Fibroblast of the conjunctiva (primary cell): ENCODE data around the gene ICAM3.
"Not testable (repeated sequence)": the region's sequence is repeated elsewhere in the genome, so short reads cannot be mapped to it uniquely, and the experiment has no call there.

Source experiments
- DNase-seq: peaks from one replicate; pipeline ENCODE4 v3.0.0-alpha.2; 2010; ENCODE audit warnings: low read depth

ICAM3 gene

DNA sequence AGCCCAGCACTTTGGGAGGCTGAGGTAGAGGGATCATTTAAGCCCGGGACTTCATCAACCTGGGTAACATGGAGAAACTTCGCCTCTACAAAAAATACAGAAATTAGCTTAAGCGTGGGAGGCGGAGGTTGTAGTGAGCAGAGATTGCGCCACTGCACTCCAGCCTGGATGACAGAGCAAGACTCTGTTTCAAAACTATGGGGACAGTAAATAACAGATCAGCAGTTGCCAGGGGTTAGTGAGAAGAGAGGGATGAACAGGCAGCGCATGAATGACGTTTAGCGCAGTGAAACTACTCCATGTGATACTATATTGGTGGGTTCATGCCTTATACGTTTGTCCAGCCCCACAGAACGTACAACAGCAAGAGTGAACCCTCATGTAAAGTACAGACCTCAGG lies 7.1 kb upstream of the ICAM3 start:
- no peak for DNase-seq

- DNase-seq, result no peak
Observed at GRCh38 chr19:10344780-10345179, 5.4 kb upstream of the ICAM3 start.

GRCh38 chr19:10343495-10343894 lies 4.1 kb upstream of the ICAM3 start:
- no peak for DNase-seq

GRCh38 chr19:10339977-10340376 lies 553 bp upstream of the ICAM3 start:
- no peak for DNase-seq

- no peak for DNase-seq
Observed at GRCh38 chr19:10338940-10339339, 484 bp downstream of the ICAM3 start.

DNA sequence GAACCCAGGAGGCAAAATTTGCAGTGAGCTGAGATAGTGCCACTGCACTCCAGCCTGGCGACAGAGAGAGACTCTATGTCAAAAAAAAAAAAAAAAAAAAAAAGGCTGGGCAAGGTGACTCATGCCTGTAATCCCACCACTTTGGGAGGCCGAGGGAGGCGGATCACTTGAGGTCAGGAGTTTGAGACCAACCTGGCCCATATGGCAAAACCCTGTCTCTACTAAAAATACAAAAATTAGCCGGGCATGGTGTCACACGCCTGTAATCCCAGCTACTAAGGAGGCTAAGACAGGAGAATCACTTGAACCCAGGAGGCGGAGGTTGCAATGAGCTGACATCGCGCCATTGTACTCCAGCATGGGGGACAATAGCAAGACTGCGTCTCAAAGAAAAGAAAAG lies 2.7 kb downstream of the ICAM3 start:
- DNase-seq, result not testable (repeated sequence)

DNA sequence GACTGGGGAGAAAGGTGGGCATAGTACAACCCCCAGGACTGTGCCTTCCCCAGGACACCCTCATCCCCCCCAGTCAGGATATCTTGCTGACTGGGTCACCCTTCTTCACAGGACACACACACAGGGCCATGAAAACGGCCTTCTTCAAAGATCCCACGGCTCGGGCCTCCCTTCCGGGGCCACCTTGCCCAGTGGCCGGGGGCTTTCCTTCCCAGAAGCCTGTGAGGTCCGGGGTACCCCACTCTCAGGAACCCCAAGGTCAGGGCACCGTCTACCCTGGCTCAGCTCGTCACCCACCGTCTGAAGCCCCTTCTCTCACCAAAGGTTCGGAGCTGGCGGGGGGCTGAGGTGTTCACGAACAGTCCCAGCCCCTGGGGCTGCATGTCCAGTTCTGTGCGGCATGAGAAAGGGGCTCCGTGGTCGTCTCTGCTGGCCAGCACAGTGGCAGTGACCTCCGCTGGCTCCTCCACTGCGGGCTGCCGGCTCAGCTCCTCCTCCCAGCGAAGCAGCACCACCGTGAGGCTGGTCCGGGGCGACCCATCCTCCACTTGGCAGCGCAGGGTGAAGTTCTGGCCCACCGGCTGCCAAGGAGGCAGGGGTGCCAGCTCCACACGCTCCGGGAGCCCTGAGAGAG lies 4.0 kb downstream of the ICAM3 start:
- no peak for DNase-seq

DNA sequence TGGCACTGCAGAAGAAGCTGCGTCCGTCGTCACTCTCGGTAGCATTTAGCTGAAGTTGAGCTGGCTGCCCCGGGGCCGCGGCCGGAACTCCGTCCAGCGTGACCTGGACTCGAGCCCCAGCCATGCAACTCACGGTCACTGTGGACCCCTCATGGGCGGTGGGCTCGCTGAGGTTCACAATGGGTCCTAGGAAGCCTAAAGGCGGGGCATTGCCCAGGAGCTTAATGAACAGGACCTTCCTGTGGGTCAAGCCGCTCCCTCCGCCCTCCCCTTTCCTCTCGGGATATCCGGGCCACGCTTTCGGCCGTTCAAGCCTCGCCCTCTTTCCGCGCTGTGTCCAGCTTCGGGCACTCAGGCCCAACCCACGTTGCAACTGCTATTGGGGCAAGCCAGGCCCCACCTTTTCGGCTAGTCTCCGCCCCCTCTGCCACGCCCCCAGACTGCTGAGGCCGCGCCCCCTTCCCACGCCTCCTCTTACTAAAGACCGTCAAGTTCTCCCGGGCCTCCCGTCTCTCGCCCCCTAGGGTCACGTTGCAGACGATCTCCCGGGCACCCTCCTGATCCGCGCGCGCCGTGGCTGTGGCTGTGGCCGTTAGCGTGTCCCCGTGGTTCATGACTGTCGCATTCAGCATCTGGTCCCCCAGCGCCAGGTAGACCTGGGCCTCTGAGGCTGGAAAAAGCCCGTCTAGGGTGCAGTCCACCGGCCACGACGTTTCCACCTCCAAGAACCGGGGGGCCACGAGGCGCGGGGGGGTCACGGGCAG lies 4.7 kb downstream of the ICAM3 start:
- peak; percentile 93 for DNase-seq

- DNase-seq, result no peak
Observed at GRCh38 chr19:10333758-10334587, 5.5 kb downstream of the ICAM3 start.

- peak; percentile 96 for DNase-seq
Observed at GRCh38 chr19:10332965-10333757, 6.3 kb downstream of the ICAM3 start, which contains the start of gene RAVER1. Gene RAVER1, minus strand, starts transcription at chr19:10333529. Its CDS starts 22 bp downstream, at chr19:10333507.

GRCh38 chr19:10332158-10332964 lies 7.1 kb downstream of the ICAM3 start:
- no peak for DNase-seq

- no peak for DNase-seq
Observed at GRCh38 chr19:10329555-10329954, 9.9 kb downstream of the ICAM3 start.

- DNase-seq, result no peak
Observed at GRCh38 chr19:10328558-10329429, 10.6 kb downstream of the ICAM3 start.

DNA sequence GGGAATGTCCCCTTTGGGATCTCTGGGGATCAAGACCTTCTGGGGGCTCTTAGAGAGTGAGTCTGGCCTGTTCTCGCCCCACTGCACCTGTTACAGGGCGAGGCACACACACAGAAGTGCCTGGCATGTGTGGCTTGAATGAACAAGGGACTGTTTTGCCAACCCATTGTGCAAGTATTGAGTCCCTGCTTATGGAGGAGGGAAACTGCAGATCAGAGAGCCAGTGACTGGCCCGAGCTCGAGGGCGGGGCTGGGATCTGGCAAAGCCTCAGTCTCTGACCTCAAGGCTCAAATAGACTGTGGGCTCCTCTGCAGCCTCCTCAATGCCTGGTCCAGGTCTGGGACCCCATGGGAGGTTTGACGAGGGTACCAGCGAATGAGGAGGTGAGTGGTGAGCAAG lies 11.6 kb downstream of the ICAM3 start:
- no peak for DNase-seq

DNA sequence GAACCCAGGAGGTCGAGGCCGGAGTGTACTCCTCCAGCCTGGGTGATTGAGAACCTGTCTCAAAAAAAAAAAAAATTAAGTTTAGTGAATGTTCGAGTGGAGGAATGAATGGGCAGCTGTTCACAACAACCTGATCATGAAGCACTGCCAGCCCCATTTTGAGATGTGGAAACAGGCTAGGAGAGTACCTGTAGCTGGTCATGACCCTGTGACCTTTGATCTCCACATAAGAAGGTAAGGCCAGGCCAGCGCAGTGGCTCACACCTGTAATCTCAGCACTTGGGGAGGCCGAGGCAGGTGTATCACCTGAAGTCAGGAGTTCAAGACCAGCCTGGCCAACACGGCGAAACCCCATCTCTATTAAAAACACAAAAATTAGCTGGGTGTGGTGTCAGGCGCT lies 13.7 kb downstream of the ICAM3 start:
- DNase-seq, result no peak

DNA sequence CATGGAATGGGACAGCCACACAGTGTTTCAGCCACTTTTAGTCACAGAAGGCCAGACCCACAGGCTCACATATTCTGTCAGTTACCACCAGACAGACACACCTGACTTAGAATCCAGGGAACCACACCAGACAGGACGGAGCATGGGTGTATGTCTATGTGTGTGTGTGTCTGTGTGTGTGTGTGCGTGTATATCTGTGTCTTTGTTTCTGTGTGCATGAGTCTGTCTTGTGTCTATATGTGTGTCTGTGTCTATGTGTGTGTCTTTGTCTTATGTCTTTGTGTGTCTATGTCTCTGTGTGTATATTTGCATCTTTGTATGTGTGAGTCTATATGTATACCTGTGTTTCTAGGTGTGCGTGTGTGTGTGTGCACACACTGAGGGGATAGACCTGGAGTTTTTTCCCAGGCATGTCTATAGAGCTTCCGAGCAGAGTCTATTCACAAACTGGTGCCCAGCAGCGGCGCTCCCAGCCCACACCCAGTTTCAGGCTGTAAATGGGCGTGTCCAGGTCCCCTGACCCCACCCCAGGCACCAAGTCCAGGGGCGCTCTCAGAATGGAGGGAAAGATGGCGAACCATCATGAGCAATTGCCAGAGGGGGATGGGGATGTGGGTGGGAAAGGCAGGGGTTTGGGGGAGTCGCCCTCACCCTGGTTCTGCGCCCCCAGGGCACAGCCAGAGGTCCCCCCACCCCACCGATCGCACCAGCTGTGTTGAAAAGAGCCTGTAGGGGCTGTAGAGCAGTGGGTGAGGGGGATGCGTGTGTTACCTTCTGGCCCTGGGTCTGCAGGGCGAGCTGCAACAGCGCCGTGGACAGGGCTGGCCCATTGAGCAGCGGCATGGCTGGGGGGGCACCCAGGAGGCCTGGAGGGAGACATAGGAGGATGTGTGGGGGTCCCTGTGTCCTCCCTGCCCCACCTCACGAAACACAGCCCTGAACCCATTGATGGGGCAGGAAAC lies 17.3 kb downstream of the ICAM3 start:
- no peak for DNase-seq

DNA sequence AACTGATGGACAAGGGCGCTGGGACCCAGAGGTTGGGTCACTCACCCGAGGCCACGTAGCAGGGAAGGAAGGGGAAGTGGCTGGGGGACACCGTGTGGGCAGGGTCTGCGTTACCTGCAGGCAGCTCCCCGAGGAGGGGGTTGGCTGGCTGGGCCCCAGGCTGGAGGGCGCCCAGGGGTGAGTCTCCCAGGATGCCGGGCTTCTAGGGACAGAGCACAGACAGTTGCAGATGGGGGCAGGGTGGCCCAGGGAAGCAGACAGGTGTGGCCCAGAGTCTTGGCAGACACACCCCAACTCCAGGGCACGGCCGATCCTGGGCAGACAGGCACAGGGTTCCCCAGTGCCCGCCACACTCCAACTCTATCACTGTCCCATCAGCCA lies 18.0 kb downstream of the ICAM3 start:
- no peak for DNase-seq

GRCh38 chr19:10320602-10321416 lies 18.6 kb downstream of the ICAM3 start:
- DNase-seq, result no peak
